SKM-1 treated with dmso at 0.1 percent for 144 hours (cell line): Measurements from ENCODE around the gene HEMK1.

ENCODE experiments used
- DNase-seq: peaks from one replicate; lab custom pipeline; 2025; ENCODE audit not compliant: unreplicated experiment; lab: John Stamatoyannopoulos, UW

Gene HEMK1

GRCh38 chr3:50612234-50612882, 43.0 kb downstream of the HEMK1 start:
- no peak for DNase-seq

GRCh38 chr3:50612970-50613846, 43.9 kb downstream of the HEMK1 start:
- DNase-seq, result no peak

GRCh38 chr3:50615190-50615589, 45.9 kb downstream of the HEMK1 start:
- DNase-seq, result no peak

GRCh38 chr3:50616003-50616769, 46.9 kb downstream of the HEMK1 start:
- peak; percentile 84 for DNase-seq

- DNase-seq, result peak; percentile 89
These were observed 47.4 kb downstream of the HEMK1 start for GRCh38 chr3:50616770-50617095.

- peak; percentile 64 for DNase-seq
These were observed 47.9 kb downstream of the HEMK1 start, which contains the start of gene MAPKAPK3 for GRCh38 chr3:50617096-50617791. TSS of gene MAPKAPK3 (plus strand) at chr3:50617151. CDS start at chr3:50617566, 415 bp downstream.

- DNase-seq, result no peak
These were observed 48.7 kb downstream of the HEMK1 start for GRCh38 chr3:50617911-50618481.

- peak; percentile 99 for DNase-seq
These were observed 51.1 kb downstream of the HEMK1 start for GRCh38 chr3:50620420-50620819.

GRCh38 chr3:50620820-50621219, 51.5 kb downstream of the HEMK1 start:
- DNase-seq, result peak; percentile 37

GRCh38 chr3:50622881-50623280, 53.6 kb downstream of the HEMK1 start:
- no peak for DNase-seq

GRCh38 chr3:50623840-50624474, 54.6 kb downstream of the HEMK1 start:
- no peak for DNase-seq

- no peak for DNase-seq
These were observed 55.3 kb downstream of the HEMK1 start for GRCh38 chr3:50624634-50625033.

GRCh38 chr3:50625231-50626182, 56.2 kb downstream of the HEMK1 start:
- no peak for DNase-seq

GRCh38 chr3:50626401-50626800, 57.1 kb downstream of the HEMK1 start:
- DNase-seq, result no peak

GRCh38 chr3:50627407-50628051, 58.2 kb downstream of the HEMK1 start:
- no peak for DNase-seq

GRCh38 chr3:50628601-50629000, 59.3 kb downstream of the HEMK1 start:
- no peak for DNase-seq

GRCh38 chr3:50630394-50630793, 61.1 kb downstream of the HEMK1 start:
- DNase-seq, result no peak

- DNase-seq, result no peak
These were observed 61.6 kb downstream of the HEMK1 start for GRCh38 chr3:50630877-50631276.

- DNase-seq, result peak; percentile 69
These were observed 63.1 kb downstream of the HEMK1 start for GRCh38 chr3:50632450-50632849.
